RCC 7860 (cell line): ENCODE data around the gene TMEM201.
"Not testable (repeated sequence)": the region's sequence is repeated elsewhere in the genome, so short reads cannot be mapped to it uniquely, and the experiment has no call there.

ENCODE experiments used
- DNase-seq: peaks from one replicate; pipeline ENCODE4 v3.0.0-alpha.2; 2015; ENCODE audit warnings: low spot score
- FAIRE-seq: peaks from 2 replicates; lab custom pipeline; 2012; peaks lifted over from hg19 to GRCh38; lab: Jason Lieb, UNC

TMEM201 gene

GRCh38 chr1:9618909-9619679, 30.4 kb downstream of the TMEM201 start:
- FAIRE-seq = no peak
- DNase-seq = no peak

- DNase-seq = no peak
These were observed 32.3 kb downstream of the TMEM201 start for GRCh38 chr1:9621032-9621431.

GRCh38 chr1:9624081-9624480, 35.4 kb downstream of the TMEM201 start:
- no peak for FAIRE-seq
- no peak for DNase-seq

More at GRCh38 chr1:9621032-9621431, 32.3 kb downstream of the TMEM201 start:
- no peak for FAIRE-seq

- not testable (repeated sequence) for FAIRE-seq, DNase-seq
These were observed 36.3 kb downstream of the TMEM201 start for GRCh38 chr1:9625030-9625429.

- no peak for FAIRE-seq
- no peak for DNase-seq
These were observed 37.5 kb downstream of the TMEM201 start for GRCh38 chr1:9626201-9626608.

GRCh38 chr1:9628541-9629444, 40.1 kb downstream of the TMEM201 start:
- no peak for DNase-seq
- no peak for FAIRE-seq

- no peak for FAIRE-seq
- no peak for DNase-seq
These were observed 40.9 kb downstream of the TMEM201 start for GRCh38 chr1:9629445-9630201.

- no peak for FAIRE-seq
- DNase-seq = no peak
These were observed 41.8 kb downstream of the TMEM201 start for GRCh38 chr1:9630331-9631111.

GRCh38 chr1:9631613-9632012, 42.9 kb downstream of the TMEM201 start:
- DNase-seq (no peak), FAIRE-seq (no peak)

- FAIRE-seq = no peak
- no peak for DNase-seq
These were observed 44.8 kb downstream of the TMEM201 start for GRCh38 chr1:9633493-9633892.

- DNase-seq = no peak
- no peak for FAIRE-seq
These were observed 45.9 kb downstream of the TMEM201 start for GRCh38 chr1:9634582-9634981.

- DNase-seq (no peak), FAIRE-seq (no peak)
These were observed 50.5 kb downstream of the TMEM201 start for GRCh38 chr1:9639227-9639626.

- no peak for FAIRE-seq
- DNase-seq = no peak
These were observed 54.9 kb downstream of the TMEM201 start for GRCh38 chr1:9643351-9644256.

GRCh38 chr1:9646037-9646436, 57.3 kb downstream of the TMEM201 start:
- no peak for DNase-seq
- FAIRE-seq = no peak

GRCh38 chr1:9648171-9648570, 59.5 kb downstream of the TMEM201 start:
- FAIRE-seq = no peak

GRCh38 chr1:9649769-9650168, 61.1 kb downstream of the TMEM201 start:
- no peak for FAIRE-seq
- DNase-seq = no peak

More at GRCh38 chr1:9648171-9648570, 59.5 kb downstream of the TMEM201 start:
- DNase-seq = no peak

GRCh38 chr1:9651220-9651564, 62.5 kb downstream of the TMEM201 start:
- no peak for DNase-seq

GRCh38 chr1:9651565-9652378, 63.1 kb downstream of the TMEM201 start, which contains the start of gene PIK3CD:
TSS of gene PIK3CD (plus strand) at chr1:9651731. CDS start at chr1:9710456, 58,725 bp downstream.
- FAIRE-seq (no peak), DNase-seq (no peak)

More at GRCh38 chr1:9651220-9651564, 62.5 kb downstream of the TMEM201 start:
- FAIRE-seq = no peak
